Islet precursor cell (in vitro differentiated cells): ENCODE measurements around the gene FSD1L.

Source experiments
- DNase-seq: peaks from one replicate; pipeline ENCODE4 v3.0.0-alpha.2; 2018

Gene FSD1L

GRCh38 chr9:105447814-105448812 lies at the start of gene FSD1L:
TSS of gene FSD1L (plus strand) at chr9:105448034. CDS start at chr9:105448221, 187 bp downstream.
- peak; percentile 97 for DNase-seq

GRCh38 chr9:105399117-105399516 lies 48.7 kb upstream of the FSD1L start:
- peak; percentile 67 for DNase-seq

GRCh38 chr9:105401651-105402050 lies 46.2 kb upstream of the FSD1L start:
- DNase-seq = no peak

- no peak for DNase-seq
Observed at GRCh38 chr9:105403552-105404248, 44.1 kb upstream of the FSD1L start.

GRCh38 chr9:105405514-105406131 lies 42.2 kb upstream of the FSD1L start:
- no peak for DNase-seq

GRCh38 chr9:105406369-105406768 lies 41.5 kb upstream of the FSD1L start:
- DNase-seq = no peak

- DNase-seq = peak; percentile 56
Observed at GRCh38 chr9:105413525-105413924, 34.3 kb upstream of the FSD1L start.

- peak; percentile 67 for DNase-seq
Observed at GRCh38 chr9:105414947-105415661, 32.7 kb upstream of the FSD1L start.

- DNase-seq = no peak
Observed at GRCh38 chr9:105415662-105415980, 32.2 kb upstream of the FSD1L start.

- DNase-seq = no peak
Observed at GRCh38 chr9:105416840-105417239, 31.0 kb upstream of the FSD1L start.

- no peak for DNase-seq
Observed at GRCh38 chr9:105418588-105419500, 29.0 kb upstream of the FSD1L start.

- DNase-seq = no peak
Observed at GRCh38 chr9:105419816-105420597, 27.8 kb upstream of the FSD1L start.

GRCh38 chr9:105421154-105421553 lies 26.7 kb upstream of the FSD1L start:
- no peak for DNase-seq

GRCh38 chr9:105421864-105422263 lies 26.0 kb upstream of the FSD1L start:
- no peak for DNase-seq

- no peak for DNase-seq
Observed at GRCh38 chr9:105425816-105426433, 21.9 kb upstream of the FSD1L start.

- no peak for DNase-seq
Observed at GRCh38 chr9:105426657-105427056, 21.2 kb upstream of the FSD1L start.

- DNase-seq = no peak
Observed at GRCh38 chr9:105431424-105432246, 16.2 kb upstream of the FSD1L start.

GRCh38 chr9:105432247-105432842 lies 15.5 kb upstream of the FSD1L start:
- no peak for DNase-seq

GRCh38 chr9:105435453-105435852 lies 12.4 kb upstream of the FSD1L start:
- no peak for DNase-seq
